CD4-positive, alpha-beta T cell (primary cell): ENCODE results near the gene GALNT7. TPM values are rescaled to one million over a fixed set of nuclear protein-coding genes. Genes with fewer than 3 reads are reported as not detected.
"Not testable (repeated sequence)": the region's sequence is repeated elsewhere in the genome, so short reads cannot be mapped to it uniquely, and the experiment has no call there.

Experiments used
- ATAC-seq: fragments of 200-7000 bp; cut with Tn5 transposase; one replicate; pipeline ENCODE4 v1.10.0; 2022; ENCODE audit warnings: mild to moderate bottlenecking; ENCODE audit not compliant: poor library complexity
- CTCF ChIA-PET: fragments of 350-600 bp; sonication (Branson Sonifier 250); formaldehyde crosslinking; loops from one replicate; lab custom pipeline; 2021; ENCODE audit warnings: antibody characterized with exemption, inconsistent platforms; lab: Charles Lee
- POLR2A ChIA-PET: fragments of 350-600 bp; sonication (Branson Sonifier 250); formaldehyde crosslinking; loops from one replicate; lab custom pipeline; 2021; ENCODE audit warnings: antibody characterized with exemption, inconsistent platforms; lab: Charles Lee
- DNase-seq, 14 experiments: peaks; one replicate each; pipeline ENCODE4 v3.0.0-alpha.2; 2013 to 2020; ENCODE audit warnings: mixed read lengths in 2 of 14
- H3K27ac ChIP-seq, 2 donors: one replicate each; pipeline versions ENCODE4 v1.5.1 to v1.7.0; 2013; ENCODE audit warnings: low read length in 2 of 2, low read depth in 1 of 2, mild to moderate bottlenecking in 1 of 2
- H3K27me3 ChIP-seq, 2 experiments: 1 replicate in 1 of 2; 2 replicates in 1 of 2; pipeline versions ENCODE4 v1.6.1 to v1.7.0; 2013; ENCODE audit warnings: low read length in 2 of 2, control low read depth in 1 of 2, mild to moderate bottlenecking in 1 of 2, moderate library complexity in 1 of 2; ENCODE audit not compliant: insufficient read depth in 2 of 2, control insufficient read depth in 1 of 2
- H3K36me3 ChIP-seq: one replicate; pipeline ENCODE4 v1.6.1; 2013; ENCODE audit warnings: low read length, control low read depth; ENCODE audit not compliant: insufficient read depth
- H3K4me1 ChIP-seq: one replicate; pipeline ENCODE4 v1.6.1; 2013; ENCODE audit warnings: low read length, control low read depth; ENCODE audit not compliant: insufficient read depth
- H3K4me3 ChIP-seq: one replicate; pipeline ENCODE4 v1.5.1; 2013; ENCODE audit warnings: mild to moderate bottlenecking, low read length, moderate library complexity
- H3K9me3 ChIP-seq, 2 experiments: 1 replicate in 1 of 2; 2 replicates in 1 of 2; pipeline versions ENCODE4 v1.6.1 to v1.7.0; 2013; ENCODE audit warnings: low read length in 2 of 2, mild to moderate bottlenecking in 2 of 2, control low read depth in 1 of 2, moderate library complexity in 1 of 2; ENCODE audit not compliant: control insufficient read depth in 1 of 2, insufficient read depth in 1 of 2
- H3K27ac Mint-ChIP-seq: one replicate; pipeline ENCODE4 v1.8.0; 2020; ENCODE audit warnings: mixed read lengths
- H3K27me3 Mint-ChIP-seq: one replicate; pipeline ENCODE4 v1.8.0; 2021; ENCODE audit warnings: mixed read lengths
- H3K36me3 Mint-ChIP-seq: one replicate; pipeline ENCODE4 v1.8.0; 2021; ENCODE audit warnings: low read depth, mixed read lengths
- H3K4me1 Mint-ChIP-seq: one replicate; pipeline ENCODE4 v1.8.0; 2021; ENCODE audit warnings: low read depth, mixed read lengths
- H3K4me3 Mint-ChIP-seq: one replicate; pipeline ENCODE4 v1.8.0; 2020; ENCODE audit warnings: mild to moderate bottlenecking, mixed read lengths
- H3K9me3 Mint-ChIP-seq: one replicate; pipeline ENCODE4 v1.8.0; 2020; ENCODE audit warnings: mixed read lengths
- intact Hi-C, 2 experiments: fragments of 100-400 bp; cut with DNase I in 1 of 2; cut with micrococcal nuclease in 1 of 2; formaldehyde crosslinking; loops; one replicate each; pipeline versions ENCODE4 v1.15.1 to v1.9.0; 2023 to 2025; cut with DNase I, micrococcal nuclease
- polyA plus RNA-seq, 2 donors: library from polyadenylated mRNA; unstranded; fragments of 120-200 nt; gene quantifications; one replicate each; pipeline ENCODE4 v1.2.1, GENCODE V29; 2013
- total RNA-seq, 174 experiments: library from RNA in 2 of 174; stranded (reverse) in 2 of 174; gene quantifications; one replicate each; pipeline ENCODE4 v1.2.3 and lab custom pipeline; 2021 to 2026
- TF ChIP-seq, protein P1 (sequence below): fragments of 200-600 bp; IDR thresholded peaks from one replicate; pipeline ENCODE4 v1.8.0; 2022; ENCODE audit warnings: antibody characterized with exemption, mild to moderate bottlenecking

Gene GALNT7, protein sequence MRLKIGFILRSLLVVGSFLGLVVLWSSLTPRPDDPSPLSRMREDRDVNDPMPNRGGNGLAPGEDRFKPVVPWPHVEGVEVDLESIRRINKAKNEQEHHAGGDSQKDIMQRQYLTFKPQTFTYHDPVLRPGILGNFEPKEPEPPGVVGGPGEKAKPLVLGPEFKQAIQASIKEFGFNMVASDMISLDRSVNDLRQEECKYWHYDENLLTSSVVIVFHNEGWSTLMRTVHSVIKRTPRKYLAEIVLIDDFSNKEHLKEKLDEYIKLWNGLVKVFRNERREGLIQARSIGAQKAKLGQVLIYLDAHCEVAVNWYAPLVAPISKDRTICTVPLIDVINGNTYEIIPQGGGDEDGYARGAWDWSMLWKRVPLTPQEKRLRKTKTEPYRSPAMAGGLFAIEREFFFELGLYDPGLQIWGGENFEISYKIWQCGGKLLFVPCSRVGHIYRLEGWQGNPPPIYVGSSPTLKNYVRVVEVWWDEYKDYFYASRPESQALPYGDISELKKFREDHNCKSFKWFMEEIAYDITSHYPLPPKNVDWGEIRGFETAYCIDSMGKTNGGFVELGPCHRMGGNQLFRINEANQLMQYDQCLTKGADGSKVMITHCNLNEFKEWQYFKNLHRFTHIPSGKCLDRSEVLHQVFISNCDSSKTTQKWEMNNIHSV
- total RNA-seq = 1 to 10 TPM; 4.6 to 4.8 TPM
- 16.3 TPM for polyA plus RNA-seq (2013, experiment 1 of 2)
- polyA plus RNA-seq (2013, experiment 2 of 2) = 17.6 TPM
- total RNA-seq (lab: John Stamatoyannopoulos, UW) = 11.3 to 51.8 (median 28.0) reads per million in 172 experiments

DNA sequence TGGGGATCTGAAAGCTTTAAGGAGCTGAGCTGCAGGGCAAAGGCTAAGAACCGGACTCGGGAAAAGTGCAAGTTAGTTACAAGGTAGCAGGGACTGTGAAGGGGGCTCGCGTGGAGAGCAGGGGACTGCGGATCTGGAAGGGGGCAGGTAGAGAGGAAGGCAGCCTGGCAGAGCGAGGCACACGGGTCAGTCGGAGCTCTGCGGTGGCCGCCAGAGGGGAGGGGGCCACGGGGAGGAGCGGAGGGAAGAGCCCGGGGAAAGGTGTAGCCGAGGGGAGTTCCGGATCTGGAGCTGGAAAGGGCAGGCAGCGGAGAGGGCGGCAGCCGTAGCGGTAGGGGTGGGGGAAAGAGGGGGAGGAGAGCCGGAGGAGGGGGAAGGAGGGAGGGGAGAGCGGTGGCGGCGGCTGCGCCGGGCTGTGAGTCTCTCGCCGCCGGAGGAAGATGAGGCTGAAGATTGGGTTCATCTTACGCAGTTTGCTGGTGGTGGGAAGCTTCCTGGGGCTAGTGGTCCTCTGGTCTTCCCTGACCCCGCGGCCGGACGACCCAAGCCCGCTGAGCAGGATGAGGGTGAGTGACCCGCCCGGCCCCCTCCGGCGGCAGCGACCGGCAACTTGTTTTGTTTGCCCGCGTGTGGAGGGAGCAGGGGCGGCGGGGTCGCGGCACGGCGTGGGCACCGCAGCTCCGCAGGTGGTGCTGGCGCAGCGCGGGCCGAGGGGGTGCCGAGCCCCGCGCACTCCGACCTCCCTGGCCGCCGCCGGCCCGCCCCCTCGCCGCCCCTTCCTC is at the start of gene GALNT7:
GALNT7 (plus strand) TSS at position 416 of the 782 bp plus-strand sequence; CDS start at position 441, 25 bp downstream.
- Mint-ChIP-seq H3K36me3 (peaks cover 7% of the 10 kb centered on the region), H3K4me1 (peaks cover 50% of the 10 kb centered on the region), H3K4me3 (peak within 1 kb of the TSS; percentile 100), H3K9me3 (no peaks in the 10 kb centered on the region), H3K27ac (peak within 1 kb of the TSS; percentile 85), H3K27me3 (no peaks in the 10 kb centered on the region)
- peak; percentile 34 to 83 (median 55) for DNase-seq
- ATAC-seq = peak; percentile 66
- ChIA-PET CTCF (no interaction called here), POLR2A (interaction anchor here (0.8 to 2.2 kb wide), 5 partner anchors 31 to 202 kb away, joined by 3 to 21 read pairs (median 5); partner anchors contain the start of genes HMGB2 and SAP30)
- TF ChIP-seq, protein P1, sequence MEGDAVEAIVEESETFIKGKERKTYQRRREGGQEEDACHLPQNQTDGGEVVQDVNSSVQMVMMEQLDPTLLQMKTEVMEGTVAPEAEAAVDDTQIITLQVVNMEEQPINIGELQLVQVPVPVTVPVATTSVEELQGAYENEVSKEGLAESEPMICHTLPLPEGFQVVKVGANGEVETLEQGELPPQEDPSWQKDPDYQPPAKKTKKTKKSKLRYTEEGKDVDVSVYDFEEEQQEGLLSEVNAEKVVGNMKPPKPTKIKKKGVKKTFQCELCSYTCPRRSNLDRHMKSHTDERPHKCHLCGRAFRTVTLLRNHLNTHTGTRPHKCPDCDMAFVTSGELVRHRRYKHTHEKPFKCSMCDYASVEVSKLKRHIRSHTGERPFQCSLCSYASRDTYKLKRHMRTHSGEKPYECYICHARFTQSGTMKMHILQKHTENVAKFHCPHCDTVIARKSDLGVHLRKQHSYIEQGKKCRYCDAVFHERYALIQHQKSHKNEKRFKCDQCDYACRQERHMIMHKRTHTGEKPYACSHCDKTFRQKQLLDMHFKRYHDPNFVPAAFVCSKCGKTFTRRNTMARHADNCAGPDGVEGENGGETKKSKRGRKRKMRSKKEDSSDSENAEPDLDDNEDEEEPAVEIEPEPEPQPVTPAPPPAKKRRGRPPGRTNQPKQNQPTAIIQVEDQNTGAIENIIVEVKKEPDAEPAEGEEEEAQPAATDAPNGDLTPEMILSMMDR = no peak
- peaks cover 20% of the 10 kb centered on the region for H3K4me1 ChIP-seq
- H3K36me3 ChIP-seq = no peaks in the 10 kb centered on the region
- H3K9me3 ChIP-seq = no peaks in the 10 kb centered on the region
- peak within 1 kb of the TSS; percentile 58 to 66 for H3K27ac ChIP-seq
- no peaks in the 10 kb centered on the region for H3K27me3 ChIP-seq
- intact Hi-C loops = loop anchor here in 1 of 2 experiments (5.0 to 10.0 kb wide), 3 partner anchors 164 to 1116 kb away; partner anchors contain the start of genes CEP44, FBXO8, HMGB2 and SAP30
- peak within 1 kb of the TSS; percentile 85 for H3K4me3 ChIP-seq

DNA sequence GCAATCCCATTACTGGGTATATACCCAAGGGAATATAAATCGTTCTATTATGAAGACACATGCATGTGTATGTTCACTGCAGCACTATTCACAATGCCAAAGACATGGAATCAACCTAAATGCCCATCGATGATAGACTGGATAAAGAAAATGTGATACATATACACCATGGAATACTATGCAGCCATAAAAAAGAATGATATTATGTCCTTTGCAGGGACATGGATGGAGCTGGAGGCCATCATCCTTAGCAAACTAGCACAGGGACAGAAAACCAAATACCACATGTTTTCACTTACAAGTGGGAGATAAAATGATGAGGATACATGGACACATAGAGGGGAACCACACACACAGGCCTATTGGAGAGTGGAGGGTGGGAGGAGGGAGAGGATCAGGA is 49.8 kb upstream of the GALNT7 start:
- H3K4me1 ChIP-seq, H3K4me3 ChIP-seq, H3K4me1 Mint-ChIP-seq, H3K36me3 Mint-ChIP-seq, DNase-seq, intact Hi-C loops, H3K27ac Mint-ChIP-seq, H3K4me3 Mint-ChIP-seq, H3K27me3 Mint-ChIP-seq, CTCF ChIA-PET, POLR2A ChIA-PET, H3K27me3 ChIP-seq, H3K9me3 Mint-ChIP-seq, H3K9me3 ChIP-seq, H3K36me3 ChIP-seq, H3K27ac ChIP-seq, ATAC-seq: not testable (repeated sequence)

DNA sequence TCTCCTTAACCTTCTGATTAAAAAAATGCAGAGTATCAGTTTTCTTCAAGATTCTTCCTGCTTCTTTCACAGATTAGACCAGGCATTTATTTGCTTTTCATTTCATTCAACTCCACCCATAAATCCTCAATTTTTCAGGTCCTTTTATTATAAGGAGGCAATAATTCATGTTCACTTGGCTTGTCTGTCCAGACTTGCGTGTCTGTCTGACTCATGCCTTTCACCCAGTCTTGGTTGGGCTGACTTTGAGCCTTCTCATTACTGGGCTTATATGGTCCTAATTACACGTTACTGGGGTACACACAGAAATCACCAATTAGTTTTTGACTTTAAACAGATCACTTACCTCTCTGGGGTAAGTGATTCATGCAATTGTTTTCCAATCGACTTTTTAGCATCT is 48.8 kb upstream of the GALNT7 start:
- Histone ChIP-seq H3K27me3 (no peaks in the 10 kb centered on the region), H3K36me3 (no peaks in the 10 kb centered on the region), H3K4me3 (no peak overlapping the region), H3K4me1 (no peaks in the 10 kb centered on the region), H3K9me3 (peaks cover 0 to 2% of the 10 kb centered on the region in 2 experiments), H3K27ac (no peak overlapping the region)
- CTCF ChIA-PET = no interaction called here
- no peak overlapping the region for H3K4me3 Mint-ChIP-seq
- ATAC-seq (no peak), DNase-seq (no peak)
- H3K9me3 Mint-ChIP-seq = no peaks in the 10 kb centered on the region
- no peaks in the 10 kb centered on the region for H3K36me3 Mint-ChIP-seq
- intact Hi-C loops = no loop called here
- POLR2A ChIA-PET = no interaction called here
- H3K4me1 Mint-ChIP-seq = peaks cover 6% of the 10 kb centered on the region
- TF ChIP-seq, protein P1 = no peak
- H3K27ac Mint-ChIP-seq = no peak overlapping the region
- no peaks in the 10 kb centered on the region for H3K27me3 Mint-ChIP-seq
